Measurements from ENCODE around the gene TLE4.
"Not testable (repeated sequence)": the region's sequence is repeated elsewhere in the genome, so short reads cannot be mapped to it uniquely, and the experiment has no call there.

The TLE4 gene

DNA sequence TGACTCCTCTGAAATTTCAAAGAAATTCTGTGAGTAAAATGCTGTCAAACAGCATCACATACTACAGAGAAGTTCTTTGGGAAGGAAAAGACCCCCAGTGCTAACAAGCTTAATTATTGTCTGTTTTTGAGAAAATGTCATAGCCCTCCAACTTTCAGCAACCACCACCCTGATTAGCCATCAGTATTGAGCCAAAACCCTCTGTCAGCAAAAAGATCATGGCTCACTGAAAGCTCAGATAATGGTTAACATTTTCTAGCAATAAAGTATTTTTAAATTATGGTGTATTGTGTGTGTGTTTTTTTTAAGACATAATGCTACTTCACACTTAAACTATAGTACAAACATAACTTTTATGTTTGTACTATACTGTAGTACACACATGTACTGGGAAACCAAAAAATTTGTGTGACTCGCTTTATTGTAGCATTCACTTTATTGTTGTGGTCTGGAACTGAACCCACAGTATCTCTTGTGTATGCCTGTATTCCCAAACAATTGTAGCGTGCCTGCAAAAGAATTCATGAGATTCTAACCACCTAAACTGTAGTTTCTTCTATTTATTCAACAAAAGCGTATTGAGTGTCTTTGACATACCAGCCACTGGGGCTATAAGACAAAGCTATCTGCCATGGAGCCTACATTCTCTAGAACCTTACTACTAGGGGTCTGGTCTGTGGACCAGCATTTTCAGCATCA lies 31.6 kb downstream of the TLE4 start:
- DNase-seq (ENCODE audit: low read depth in 2 of 2): no peak

DNA sequence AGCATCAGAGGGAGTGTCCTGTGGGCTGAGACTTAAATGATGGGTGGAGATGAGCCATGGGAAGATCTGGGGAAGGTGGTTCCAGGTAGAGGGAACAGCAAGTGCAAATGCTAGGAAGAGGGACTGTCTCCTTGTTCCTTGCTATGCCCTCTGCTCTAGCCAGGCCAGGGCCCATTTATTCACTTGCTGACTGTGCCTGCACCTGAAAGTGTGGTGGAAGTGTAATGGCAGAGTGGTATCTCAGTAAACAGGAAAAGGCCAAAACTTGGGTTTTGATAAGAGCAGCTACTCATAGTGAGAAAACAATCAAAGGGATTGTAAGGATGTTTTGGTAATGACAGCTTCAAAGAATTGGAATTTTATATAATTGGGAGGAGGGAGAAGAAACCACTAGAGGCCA lies 32.4 kb downstream of the TLE4 start:
- no peak for DNase-seq (ENCODE audit: low read depth in 2 of 2)

DNA sequence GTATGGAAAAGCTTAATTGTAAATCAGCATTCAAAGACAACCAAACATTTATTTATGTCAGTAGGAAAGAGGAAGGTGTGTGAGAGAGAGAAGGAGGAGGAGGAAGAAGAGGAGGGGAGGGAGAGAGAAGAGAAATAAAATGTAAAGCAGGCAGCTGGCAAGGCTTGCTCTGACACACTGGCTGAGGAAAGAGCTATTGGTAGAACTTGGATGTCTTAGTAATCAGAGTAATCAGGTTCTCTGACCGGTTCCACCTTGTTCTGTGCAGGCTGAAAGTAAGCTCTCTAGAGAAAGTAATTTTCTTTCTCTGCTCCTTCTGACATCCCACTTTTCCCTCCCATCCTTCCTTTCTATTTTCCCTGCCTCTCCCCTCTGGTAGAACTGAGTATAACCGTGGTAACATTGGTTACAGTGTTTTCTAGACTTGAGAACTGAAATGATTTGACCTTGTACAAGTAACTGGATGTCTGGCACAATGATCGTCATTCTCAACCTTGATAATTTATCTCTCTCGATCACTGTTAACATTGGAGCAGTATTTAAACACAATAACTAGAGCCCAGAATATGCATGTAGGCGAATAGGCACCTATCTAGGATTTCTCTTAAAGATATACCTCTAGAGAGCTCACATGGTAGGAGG lies 33.3 kb downstream of the TLE4 start:
- no peak for DNase-seq (ENCODE audit: low read depth in 2 of 2)

DNA sequence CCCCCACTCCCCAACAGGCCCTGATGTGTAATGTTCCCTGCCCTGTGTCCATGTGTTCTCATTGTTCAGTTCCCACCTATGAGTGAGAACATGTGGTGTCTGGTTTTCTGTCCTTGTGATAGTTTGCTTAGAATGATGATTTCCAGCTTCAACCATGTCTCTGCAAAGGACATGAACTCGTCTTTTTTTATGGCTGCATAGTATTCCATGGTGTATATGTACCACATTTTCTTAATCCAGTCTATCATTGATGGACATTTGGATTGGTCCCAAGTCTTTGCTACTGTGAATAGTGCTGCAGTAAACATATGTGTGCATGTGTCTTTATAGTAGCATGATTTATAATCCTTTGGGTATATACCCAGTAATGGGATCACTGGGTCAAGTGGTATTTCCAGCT lies 34.8 kb downstream of the TLE4 start:
- not testable (repeated sequence) for DNase-seq (ENCODE audit: low read depth in 2 of 2)

DNA sequence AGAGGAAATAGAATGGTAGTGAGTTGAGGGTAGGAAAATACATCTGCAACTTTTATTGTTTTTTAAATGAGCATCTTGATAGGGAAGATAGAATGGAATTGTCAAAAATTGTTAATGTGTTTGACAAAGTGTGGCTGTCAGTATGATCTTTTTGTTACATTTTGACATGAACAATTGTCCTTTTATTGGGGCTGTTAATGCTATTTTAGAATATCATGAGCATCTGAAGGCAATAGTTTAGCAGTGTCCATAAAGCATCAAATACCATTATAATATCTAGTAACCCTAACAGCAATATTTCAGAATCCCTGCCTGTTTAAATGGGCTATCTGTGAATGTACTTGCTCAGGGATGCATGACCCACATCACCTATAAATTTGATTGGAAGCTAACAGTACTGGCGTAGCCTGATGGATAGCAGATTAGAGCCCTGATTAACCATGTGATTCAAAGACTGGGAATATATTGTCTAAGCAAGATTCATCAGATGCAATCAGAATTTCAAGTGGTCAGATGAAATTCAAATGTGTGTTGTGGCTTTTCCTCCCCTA lies 37.8 kb downstream of the TLE4 start:
- no peak for DNase-seq (ENCODE audit: low read depth in 2 of 2)

DNA sequence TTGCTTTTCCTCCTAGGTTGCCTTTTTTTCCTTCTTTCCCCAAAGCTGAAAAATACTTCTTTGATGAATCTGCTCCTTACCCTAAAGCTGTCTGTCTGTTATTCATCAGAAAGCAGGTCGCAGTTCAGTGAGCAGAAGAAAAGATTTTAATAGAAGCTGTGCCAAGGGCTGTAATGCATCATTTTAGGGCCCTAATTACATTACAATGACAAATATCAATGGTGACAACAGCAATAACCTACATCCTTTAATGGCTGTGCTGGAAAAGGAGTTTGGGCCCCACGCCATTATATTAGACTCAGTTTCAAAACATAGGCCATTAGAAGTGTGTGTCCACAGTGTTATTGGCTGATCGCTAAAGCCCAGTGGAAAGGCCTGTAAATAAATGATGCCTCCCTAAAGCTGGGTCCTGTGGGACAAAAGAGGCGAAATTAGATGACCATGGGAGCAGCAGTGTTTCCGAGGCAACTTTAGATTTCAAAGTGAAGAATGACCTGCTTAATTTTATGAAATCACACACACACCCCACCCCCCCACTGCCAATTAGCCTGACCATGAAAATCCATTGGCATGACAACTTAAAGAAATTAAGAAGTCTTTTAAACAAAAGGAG lies 38.4 kb downstream of the TLE4 start:
- no peak for DNase-seq (ENCODE audit: low read depth in 2 of 2)

DNA sequence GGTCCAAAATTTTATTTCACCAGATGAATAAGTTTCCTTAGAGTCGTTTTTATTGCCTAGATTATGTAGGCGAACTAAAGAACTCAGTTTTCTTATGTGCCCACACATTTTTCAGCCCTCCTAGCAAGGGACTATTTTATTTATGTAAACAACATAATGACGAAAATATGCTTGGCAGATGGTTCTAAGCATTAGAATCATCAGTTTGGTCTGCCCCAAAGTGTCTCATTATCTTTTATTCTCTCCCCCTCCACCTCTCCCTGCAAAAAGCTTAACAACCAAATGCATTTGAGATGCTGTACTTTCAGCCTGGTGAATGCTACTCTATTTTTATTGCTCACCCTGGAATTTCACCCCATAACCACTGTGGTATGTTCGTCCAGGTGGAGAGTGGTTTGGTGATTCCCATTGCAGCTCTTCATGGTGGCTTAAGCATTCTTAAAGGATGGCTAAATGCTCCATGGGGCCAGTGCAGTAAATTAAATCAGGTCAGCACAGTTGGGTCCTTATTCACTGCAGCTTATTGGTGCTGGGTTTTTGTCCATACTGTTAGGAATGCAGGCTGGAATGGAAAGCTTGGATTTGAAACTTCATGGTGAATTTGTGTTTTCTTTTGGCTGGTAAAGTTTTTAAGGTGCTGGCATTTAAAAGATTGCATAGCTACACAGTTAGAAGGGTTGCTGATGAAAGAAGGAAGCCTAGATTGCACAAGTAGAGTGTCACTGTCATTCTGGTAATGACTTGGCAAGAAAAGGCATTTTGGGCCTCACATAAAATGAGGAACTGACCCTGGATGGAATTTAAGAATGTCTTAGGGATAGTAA lies 39.2 kb downstream of the TLE4 start:
- DNase-seq (ENCODE audit: low read depth in 2 of 2): no peak

DNA sequence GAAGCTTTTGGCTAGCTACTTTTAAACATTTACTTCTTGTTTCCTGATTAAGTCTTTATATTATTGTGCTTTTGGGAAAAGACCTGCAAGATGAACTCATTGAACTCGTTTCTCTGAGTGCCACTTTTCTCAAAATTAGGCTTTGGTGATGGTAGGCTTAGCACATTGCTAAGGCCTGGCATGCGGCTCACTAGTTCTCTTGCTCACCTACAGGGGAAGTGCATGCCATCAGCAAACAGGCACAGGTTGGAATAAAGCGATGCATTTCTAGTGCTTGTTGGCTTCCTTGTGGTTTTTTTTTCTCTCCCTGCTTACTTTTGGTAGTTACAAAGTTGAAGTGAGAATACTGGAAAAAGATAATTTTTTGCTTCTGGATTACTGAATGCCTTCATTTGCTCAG lies 41.4 kb downstream of the TLE4 start:
- DNase-seq (ENCODE audit: low read depth in 2 of 2): no peak

DNA sequence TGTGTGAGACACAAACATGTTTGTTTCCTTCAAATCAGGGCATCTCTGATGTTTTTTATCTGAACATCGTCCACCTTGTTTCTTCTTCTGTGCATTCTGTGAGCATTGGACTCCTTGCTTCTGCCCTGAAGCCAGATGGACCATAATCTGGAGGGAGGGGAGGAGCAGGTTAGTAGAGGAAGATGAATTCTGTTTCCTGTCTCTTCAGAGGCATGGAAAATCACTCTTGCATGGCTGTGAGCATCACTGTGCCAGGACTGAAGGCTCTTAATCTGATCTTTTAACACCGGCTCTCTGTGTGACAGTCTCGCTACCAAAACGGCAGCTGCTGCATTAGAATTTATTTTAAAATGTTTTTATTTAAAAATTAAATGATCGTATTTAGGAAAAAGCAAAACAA lies 43.3 kb downstream of the TLE4 start:
- DNase-seq (ENCODE audit: low read depth in 2 of 2): no peak

DNA sequence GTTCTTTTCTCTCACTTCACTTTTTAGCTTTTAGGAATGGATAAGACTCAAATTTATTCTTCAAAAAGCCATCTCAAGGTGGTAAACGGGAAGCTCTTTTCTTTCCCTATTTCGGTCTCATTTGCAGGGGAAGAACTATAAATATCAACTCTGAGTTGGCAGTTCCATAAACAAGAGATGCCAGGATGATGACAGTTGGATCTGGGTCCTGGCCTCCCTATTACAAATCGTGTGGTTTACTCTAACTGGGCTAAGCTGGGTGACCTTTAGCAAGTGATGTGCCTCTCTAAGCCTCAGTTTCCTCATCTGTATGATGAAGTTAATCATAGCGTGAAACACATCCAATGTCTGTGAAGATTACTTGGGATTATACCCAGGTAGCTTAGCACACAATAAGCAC lies 44.2 kb downstream of the TLE4 start:
- DNase-seq (ENCODE audit: low read depth in 2 of 2): no peak

DNA sequence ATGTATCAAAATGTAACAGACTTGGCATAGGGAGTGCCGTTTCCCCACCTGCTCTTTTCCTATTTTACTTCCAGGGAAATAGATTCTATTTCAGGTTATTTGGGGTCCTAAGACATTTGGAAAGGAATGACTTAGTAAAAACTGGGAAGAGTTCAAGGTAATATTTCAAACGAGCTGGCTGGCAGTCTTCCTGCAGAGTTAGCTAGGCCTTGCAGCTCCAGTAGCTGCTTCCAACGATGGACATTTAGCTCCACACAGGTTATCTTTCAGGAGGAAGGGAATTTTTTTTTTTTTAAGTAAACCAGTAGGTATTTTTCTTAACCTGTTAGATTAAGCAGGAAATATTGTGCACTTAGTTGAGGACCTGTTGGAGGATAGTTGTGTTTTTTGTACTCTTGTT lies 45.2 kb downstream of the TLE4 start:
- DNase-seq (ENCODE audit: low read depth in 2 of 2): no peak

DNA sequence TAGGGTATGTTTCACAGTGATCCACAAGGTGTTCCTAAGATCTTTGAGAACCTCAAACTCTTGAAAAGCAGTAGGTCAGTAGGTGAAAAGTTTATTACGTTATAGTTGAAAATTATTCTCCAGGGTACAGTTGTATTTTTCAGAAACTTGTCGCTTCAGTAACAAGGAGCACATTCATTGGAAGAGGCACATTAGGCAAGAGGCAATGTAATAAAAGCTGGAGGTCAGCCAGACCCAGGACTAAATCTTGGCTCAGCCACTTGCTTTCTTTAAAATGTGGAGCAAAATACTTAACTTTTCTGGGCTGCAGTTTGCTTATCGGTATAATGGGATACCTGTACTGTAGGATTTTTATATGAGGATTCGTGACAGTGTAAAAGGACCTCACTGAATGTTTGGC lies 45.6 kb downstream of the TLE4 start:
- DNase-seq (ENCODE audit: low read depth in 2 of 2): no peak

DNA sequence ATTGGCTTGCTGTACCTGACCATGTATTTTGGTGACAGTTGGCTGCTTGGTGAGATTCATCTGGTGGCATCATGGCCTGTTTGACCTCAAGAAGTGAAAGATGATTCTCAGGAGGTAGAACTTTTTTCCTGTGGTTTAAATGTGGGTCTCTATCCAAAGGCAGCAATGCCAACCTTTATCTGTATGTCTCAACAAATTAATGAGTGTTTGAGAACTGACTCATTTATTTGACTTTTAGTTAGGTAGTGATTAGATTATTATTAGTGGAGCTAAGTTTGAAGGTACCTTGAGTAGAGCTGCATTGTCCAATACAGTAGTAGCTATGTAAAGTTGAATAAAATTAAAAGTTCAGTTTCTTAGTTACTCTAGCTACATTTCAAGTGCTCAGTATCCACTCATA lies 48.2 kb downstream of the TLE4 start:
- DNase-seq (ENCODE audit: low read depth in 2 of 2): no peak

DNA sequence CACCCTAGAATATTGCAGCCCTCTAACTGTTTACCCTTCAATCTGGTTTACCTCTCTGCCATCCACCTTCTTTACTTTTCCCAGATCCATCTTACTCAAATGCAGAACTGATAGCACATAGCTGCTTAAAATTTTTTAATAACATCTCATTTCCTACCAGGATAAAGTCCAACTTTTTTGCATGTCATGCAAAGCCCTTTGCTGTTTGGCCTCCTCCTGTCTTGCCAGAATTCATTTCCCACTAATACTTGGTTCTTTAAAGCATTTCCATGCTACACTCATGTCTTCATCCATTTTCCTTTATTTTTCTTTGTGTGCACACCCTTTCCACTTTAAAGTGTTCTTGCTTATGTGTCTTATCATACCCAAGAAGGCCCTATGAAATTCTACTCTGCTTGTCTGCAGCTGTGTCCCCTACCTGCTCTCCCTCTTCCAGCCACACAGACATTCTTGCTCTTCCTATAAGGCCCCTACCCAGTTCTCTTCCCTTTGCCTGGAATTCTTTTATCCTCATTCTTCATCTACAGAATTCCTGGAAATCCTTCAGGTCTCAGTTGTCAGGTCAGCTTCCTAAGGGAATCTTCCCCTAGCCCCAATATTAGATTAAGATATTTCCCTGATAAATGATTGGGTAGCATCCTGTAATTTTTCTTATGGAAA lies 50.3 kb downstream of the TLE4 start:
- DNase-seq (ENCODE audit: low read depth in 2 of 2): no peak

DNA sequence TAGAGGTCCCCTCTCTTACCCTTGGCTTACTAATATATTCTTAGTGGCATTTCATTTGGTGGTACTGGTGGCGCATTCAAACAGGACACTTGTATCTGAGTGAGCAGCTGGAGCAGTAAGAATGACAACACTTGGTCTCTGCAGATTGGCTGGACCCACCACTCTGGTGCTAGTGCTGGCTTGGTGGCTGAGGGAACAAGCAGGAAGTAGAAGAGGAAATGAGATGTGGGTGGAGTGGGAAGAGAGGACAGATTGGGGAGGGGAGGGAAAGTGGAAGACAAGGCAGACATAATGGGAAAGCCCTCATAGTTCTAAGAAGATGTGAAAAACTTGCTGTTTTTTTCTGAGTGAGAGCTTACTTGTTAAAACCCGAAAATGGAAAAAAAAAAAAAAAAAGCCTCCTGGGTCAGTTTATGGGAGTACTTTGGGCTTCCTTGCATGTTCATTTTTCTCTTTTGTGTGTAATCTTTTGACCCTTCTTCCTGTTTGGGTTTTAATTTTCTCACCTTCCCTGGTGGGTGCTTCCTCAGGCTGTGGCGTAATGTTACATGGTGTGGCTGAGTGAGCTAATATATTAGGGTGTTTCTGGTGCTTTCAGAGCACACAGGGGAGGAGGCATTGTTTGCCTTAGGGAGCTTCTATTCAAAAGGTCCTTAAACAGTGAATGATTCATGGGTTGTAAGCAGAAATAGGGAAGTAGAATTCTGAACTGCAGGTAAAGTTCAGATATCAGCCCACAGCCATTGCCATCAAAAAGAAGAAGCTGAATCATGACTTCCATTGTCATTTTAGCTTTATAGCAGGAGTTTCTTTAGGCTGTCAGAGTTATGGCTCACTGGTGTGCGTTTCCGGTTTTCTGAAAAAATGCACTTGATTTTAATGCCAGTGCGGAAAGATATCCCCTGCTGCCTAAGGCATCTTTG lies 52.3 kb downstream of the TLE4 start:
- peak in 1 of 2 donors; percentile 7 for DNase-seq (ENCODE audit: low read depth in 2 of 2)

DNA sequence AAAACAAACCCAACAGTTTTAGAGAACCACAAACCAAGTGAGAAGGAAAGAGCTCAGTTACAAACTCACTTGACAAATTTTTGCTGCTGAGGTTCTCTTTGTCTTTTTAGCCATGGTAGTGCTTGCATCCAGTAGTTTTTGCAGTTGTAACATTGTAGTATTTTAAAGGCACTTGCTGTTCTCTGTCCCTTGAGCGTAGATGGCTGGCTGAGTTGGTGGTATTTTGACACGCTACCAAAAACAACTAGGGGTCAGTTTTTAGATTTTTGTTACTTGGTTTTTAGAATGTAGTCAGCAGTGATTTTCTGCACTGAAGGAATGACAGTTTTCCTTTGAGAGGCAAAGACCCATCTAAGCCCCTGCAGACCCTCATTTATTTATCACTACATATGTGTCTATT lies 58.0 kb downstream of the TLE4 start:
- no peak for DNase-seq (ENCODE audit: low read depth in 2 of 2)

DNA sequence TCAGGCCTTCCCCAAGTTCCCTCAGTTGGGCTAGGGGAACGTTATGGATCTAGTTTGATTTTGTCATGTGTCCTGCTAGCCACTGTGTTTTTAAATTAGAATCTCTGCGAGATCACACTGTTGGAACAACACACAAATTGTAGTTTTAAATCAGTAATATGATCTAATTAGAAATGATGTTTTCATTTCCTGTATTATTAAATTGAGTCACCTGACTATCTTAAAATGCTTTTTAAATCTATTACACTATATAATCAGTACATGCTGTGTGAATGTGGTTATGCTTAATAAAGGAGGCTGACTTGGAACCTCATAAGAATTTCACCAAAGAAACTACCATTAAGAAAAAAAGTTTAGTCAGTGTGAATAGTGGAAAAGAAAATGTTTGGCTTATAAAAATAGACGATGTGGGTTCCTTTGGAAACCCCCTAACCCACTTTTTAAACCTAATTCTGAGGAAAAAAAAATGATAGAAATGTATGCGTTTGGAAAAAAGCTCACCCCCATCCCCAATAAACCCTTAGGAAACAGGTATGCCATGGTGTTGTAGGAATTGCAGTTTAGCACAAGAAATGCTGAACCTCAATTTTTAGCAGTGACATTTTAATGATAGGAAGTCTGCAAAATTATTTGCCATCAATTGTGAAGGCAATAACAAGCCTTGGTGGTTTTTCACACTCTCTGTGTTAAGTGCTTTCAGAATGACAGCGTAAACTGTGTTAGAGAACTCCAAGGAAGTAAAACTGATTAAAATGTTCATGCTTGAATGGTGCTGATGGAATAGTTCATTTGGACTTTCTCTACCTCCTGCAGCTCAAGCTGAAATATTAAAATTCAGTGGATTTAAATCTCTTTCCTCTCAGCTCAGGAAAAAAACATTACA lies 59.0 kb downstream of the TLE4 start:
- no peak for DNase-seq (ENCODE audit: low read depth in 2 of 2)

DNA sequence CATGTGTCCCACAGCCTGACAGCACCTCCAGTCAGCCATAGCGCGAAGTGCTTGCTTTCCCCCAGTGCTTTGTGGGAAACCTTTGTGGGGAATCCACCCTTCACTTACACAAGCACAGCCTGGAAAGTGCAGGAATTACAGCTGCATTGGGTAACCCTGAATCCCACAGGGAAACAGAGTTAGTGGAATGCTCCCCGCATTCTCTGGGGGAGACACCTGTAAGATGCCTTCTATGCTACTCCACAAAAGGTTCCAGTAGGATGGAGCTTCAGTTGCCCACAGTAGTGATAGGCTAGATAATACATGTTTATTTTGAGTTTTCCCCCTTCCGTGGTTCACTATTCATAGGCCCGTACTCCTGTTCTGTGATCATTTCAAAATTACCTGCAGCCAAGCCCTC lies 60.3 kb downstream of the TLE4 start:
- DNase-seq (ENCODE audit: low read depth in 2 of 2): no peak

DNA sequence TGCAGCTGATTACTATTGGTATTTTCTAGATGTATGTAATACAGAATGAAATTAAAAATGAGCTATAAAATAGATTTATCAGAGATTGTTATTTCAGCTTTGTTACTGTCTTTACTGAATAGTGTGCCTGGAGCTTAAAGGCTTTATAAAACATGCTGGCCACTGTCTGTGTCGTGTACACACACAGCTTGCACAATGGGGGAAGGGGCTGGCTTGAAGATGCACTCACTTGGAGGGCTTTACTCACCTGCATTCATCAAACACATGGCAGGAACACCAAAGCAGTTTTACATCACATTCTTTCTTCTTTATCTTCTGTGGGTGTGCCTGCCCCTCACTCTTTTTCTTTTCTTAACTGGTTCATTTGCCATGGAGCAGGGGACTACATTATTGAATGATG lies 60.9 kb downstream of the TLE4 start:
- no peak for DNase-seq (ENCODE audit: low read depth in 2 of 2)

DNA sequence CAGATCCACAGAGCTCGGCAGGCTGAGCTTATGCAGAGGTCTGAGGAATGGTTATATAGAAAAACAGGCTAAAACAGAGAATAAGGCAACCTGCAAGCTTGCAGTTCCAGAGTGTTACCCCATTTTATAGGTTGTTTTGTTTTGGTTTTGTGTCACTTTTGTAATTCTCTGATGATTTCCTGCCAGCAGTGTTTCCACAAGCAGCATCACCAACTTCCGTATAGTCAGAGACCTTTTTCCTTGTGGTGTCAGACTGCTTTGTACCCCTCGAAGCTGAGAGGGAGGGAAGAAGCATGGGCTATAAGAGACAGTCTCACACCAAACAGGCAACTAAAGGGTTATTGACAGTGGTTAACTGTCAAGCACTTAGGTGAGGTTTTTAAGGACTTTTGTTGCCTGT lies 61.8 kb downstream of the TLE4 start:
- no peak for DNase-seq (ENCODE audit: low read depth in 2 of 2)

Measured in activated CD4-positive, alpha-beta T cell treated with anti-CD3 and anti-CD28 coated beads for 24 hours (primary cell).